GM12892 (cell line): ENCODE results near the gene ATP8A1.

Source experiments
- POLR2A ChIP-seq: IDR thresholded peaks from 2 replicates; pipeline ENCODE4 v1.6.1; 2011; ENCODE audit warnings: low read depth, low read length, control low read depth
- POLR2AphosphoS5 ChIP-seq: IDR thresholded peaks from 2 replicates; pipeline ENCODE4 v1.6.1; 2011; ENCODE audit warnings: low read depth, low read length, control low read depth
- TAF1 ChIP-seq: IDR thresholded peaks from 2 replicates; pipeline ENCODE4 v1.6.1; 2011; ENCODE audit warnings: low read depth, mild to moderate bottlenecking, control low read depth, low read length, borderline replicate concordance

DNA sequence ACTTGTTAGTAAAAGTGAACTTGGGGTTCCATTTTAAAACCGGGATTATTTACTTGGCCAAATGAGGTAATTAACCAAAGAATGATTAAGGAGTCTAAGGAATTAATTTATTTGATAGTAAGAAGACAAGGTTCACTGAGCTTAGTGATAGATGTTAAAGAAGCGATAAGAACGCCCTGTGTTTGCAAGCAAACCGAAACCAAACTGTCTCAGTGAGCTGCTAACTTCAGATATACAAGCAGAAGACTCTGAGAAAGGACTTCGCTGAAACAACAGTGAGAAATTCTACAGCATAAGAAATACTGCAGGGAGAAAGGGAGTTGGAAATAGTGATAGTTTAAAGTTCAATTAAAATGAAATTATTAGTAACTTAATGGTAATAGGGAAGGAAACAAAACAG is 297.2 kb downstream of the ATP8A1 start:
- TF ChIP-seq POLR2AphosphoS5 (no peak), POLR2A (no peak), TAF1 (no peak)
